Inferior parietal cortex (tissue), 1 donor: ENCODE data around the gene GLDC.
A peak's percentile ranks its signal among the peaks of the same experiment; 100 is the strongest.
"Not testable (repeated sequence)": the region's sequence is repeated elsewhere in the genome, so short reads cannot be mapped to it uniquely, and the experiment has no call there.

Experiments
- DNase-seq: peaks from one replicate; pipeline ENCODE4 v3.0.0-alpha.2; 2016; ENCODE audit errors: extremely low spot score

The GLDC gene

DNA sequence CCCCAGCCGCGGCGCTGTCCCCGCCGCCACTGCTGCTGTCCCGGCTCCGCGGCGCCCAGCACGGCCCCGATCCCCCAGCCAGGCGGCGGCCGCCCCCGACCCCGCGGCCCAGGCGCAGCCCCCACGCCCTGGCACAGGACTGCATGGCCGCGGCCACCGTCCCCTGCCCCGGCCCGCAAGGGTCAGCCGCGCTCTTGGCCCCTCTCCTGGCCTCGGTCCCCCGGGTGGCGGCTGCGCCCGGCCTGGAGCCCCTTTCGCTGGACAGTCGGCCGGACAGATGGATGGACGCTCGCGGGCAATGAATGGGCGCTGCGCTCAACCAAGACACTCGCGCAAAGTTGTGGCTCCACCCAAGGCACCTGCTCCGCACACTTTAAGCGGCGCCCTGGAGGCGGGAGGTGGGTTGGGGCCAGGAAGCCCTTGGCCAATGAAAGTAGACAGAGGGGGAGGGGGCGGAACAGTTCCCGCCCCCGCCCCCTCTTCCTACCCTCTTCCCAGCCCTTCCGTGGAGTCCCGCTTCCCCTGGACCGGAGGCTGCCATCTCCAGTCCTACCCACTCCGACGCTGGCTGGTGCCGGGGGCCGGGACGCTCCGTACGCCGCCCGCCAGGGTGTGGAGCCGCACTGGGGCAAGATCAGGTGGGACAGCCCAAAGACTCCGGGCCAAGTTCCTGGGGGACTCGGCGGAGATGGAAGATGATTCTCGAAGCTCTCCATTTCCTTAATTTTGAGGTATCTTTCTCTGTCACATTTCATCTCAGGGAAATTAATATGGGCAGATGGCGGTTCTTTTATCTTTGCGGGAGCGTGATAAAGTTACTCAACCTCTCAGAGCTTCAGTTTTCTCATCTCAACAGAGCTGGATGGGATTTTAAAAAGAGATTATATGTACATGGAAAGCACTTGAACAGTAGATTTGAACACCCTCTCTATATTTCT is at the start of gene GLDC:
GLDC (minus strand) TSS at position 375 of the 938 bp plus-strand sequence; CDS start at position 145, 230 bp downstream.
- DNase-seq, result no peak

DNA sequence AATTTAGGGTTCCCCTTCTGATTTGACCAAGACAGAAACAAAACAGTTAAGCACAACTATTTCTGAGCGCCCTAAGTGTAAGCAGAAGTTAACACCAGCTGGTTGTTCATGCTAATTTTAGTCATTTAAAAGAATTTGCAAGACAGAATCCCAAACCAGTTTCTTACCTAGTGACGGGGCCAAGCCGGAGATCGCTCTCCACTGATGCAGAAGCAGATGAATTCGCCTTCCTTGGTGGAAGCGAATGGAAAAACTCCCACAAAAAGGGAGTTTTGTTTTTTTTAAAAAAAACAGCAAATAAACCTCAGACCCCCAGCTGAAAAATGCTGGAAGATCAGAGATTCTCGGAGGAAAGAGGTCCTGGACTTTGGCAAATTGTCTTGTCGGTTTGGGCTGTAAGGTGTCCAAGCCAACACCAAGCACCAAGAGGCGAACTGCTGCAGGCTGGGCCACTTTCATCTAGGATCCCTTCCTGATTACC is 47.4 kb upstream of the GLDC start:
- no peak for DNase-seq

DNA sequence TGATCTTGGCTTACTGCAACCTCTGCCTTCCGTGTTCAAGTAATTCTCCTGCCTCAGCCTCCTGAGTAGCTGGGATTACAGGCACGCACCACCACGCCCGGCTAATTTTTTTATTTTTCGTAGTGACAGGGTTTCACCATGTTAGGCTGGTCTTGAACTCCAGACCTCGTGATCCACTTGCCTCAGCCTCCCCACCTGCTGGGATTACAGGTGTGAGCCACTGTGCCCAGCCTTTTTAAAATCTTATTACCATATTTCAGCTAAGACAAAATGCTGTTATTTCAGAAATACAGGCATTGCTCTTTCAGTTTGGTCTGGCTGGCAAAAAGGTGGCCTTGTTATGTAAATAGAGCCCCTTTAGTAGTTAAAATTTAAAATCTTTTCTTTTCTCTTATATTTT is 46.9 kb upstream of the GLDC start:
- DNase-seq, result no peak

DNA sequence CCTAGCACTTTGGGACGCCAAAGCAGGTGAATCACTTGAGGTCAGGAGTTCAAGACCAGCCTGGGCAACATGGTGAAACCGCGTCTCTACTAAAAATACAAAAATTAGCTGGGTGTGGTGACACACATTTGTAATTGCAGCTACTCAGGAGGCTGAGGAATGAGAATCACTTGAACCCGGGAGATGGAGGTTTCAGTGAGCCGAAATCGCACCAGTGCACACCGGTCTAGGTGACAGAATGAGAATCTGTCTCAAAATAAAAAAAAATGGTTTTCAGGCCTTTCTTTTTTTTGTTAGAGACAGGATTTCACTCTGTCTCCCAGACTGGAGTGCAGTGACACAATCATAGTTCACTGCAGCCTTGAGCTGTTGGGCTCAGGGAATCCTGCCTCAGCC is 45.1 kb upstream of the GLDC start:
- not testable (repeated sequence) for DNase-seq

DNA sequence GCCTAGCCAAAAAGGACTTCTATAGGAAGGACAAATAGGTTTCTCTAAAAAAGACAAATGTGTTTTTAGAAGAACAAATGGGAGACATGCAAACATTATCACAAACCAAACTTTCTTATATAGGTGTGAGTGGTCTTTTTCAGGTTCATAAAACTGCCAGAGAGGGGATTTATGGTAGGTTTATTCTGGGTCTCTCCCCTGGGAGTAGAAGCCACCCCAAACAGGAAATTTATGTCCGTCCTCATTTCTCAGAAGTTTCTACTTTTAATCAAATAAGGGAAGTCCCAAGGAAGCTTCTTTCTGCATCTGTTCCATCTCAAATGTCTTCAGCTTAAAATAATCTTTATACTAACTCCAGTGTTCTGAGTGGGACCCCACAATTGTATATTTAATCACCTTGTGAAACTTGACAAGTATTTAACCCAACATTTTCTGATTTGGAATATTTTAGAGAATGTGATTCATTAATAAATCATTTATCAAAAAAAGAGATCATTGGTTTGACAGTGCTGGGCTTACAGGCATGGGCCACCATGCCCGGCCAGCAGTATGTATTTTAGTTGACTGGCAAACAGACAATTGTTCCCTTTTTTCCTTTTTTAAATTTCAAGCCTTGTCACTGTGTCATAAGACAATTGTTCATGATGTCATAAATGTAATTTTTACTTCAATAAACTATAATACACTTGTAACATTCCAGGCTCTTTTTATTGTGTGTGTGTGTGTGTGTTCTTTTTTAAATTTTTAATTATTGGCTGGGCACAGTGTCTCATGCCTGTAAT is 44.6 kb upstream of the GLDC start:
- no peak for DNase-seq

DNA sequence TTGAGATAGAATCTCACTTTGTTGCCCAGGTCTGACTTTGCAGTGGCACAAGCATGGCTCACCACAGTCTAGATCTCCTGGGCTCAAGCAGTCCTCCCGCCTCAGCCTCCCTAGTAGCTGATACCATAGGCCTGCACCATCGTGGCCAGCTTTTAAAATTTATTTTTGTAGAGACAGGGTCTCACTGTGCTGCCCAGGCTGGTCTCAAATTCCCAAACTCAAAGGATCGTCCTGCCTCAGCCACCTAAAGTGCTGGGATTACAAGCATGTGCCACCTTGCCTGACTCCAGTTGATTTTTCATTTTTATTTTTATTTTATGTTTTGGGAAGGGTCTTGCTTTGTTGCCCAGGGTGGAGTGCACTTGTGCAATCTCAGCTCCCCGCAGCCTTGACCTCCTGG is 41.7 kb upstream of the GLDC start:
- DNase-seq, result no peak

DNA sequence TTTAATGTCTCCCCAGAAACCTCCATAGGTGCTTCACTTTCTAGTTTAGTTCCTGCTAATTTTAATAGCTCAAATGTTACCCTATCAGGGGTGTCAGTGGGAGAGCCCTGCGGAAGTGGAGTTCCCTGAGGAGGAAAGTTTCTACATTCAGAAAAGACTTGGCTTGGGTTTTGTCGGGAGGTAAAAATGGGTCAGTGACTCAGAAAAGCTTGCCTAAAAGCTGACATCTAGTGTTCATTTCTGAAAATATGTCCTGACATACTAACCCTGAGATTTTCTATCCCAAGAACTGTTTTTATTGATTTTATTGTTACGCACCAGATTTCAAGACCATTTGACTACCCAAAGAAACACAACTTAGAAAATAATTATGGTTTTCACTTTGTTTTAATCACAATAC is 40.9 kb upstream of the GLDC start:
- DNase-seq, result no peak

DNA sequence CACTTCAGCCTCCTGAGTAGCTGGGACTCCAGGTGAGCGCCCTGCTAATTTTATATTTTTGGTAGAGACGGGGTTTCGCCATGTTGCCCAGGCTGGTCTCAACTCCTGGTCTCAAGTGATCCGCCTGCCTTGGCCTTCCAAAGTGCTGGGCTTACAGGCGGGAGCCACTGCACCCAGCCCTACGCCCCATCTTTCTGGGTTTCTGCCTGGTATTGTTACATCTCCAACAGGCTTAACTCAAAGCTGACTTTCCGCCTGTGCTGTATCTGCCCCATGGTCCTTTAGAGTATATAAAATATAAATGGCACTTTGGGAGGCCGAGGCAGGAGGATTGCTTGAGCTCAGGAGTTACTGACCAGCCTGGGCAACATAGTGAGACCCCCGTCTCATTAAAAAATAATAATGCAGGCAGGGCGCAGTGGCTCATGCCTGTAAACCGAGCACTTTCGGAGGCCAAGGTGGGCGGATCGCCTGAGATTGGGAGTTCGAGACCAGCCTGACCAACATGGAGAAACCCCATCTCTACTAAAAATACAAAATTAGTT is 36.5 kb upstream of the GLDC start:
- no peak for DNase-seq

DNA sequence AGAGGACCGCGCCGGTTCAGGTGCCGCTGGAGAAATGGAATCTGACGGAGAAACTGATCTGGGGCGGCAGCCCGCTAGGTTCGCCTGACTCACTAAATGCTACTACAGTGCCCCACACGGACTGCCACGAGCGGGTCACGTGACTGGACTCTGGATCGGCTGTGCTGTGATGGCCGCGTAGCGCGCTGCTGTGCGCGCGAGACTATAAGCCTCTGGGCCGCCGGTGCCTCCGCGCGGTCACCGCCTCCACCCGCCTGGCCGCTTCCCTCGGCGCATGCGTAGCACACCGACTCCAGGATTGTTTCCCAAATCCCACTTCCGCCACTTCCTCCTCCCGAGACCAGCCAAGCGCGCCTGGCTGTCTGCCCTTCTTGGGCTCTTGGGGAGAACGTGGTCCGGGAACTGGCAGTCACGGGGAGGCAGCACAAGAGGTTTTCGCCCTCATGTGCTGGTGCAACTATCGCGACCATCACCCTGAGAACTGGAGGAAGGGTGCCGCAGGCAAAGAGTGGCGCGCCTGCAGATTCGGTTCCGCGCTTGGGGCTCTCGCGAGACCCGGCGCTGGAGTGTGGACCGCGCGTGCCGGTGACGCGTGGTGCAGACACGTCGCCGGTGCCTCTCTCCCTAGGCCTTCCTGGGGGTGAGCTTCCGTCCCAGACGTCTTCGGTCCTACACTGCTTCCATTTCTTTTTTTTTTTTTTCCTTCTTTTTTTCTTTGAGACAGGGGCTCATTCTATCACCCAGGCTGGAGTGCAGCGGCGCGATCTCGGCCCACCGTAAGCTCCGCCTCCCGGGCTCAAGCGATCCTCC is 35.8 kb upstream of the GLDC start:
- DNase-seq, result peak; percentile 98

DNA sequence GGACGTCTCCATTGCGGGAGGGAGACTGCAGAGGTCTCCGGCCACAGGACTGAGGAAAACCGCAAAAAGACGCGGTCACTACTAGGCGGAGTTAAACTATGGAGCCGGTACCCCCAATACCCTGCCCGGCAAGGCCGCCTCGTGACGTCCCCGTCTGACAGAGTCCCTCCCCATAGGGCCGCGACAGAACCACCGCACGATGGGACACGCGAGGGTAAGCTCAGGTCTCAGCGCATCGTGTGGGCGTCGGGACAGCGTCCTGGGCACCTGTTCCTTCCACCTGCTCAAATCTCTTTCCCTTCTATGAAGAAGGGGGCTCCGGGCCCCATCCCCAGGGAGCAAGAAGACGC is 35.2 kb upstream of the GLDC start:
- peak; percentile 61 for DNase-seq

DNA sequence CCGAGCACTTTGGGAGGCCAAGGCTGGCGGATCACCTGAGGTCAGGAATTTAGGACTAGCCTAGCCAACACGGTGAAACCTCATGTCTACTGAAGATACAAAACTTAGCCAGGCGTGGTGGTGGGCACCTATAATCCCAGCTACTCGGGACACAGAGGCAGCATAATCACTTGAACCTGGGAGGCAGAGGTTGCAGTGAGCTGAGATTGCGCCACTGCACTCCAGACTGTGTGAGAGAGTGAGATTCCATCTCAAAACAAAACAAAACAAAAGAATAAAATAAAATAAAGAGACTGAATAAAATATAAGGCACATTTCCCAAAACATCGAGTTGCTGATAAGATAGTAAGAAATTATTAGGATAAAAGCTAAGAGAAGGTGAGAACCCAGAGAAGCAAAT is 32.3 kb upstream of the GLDC start:
- no peak for DNase-seq

DNA sequence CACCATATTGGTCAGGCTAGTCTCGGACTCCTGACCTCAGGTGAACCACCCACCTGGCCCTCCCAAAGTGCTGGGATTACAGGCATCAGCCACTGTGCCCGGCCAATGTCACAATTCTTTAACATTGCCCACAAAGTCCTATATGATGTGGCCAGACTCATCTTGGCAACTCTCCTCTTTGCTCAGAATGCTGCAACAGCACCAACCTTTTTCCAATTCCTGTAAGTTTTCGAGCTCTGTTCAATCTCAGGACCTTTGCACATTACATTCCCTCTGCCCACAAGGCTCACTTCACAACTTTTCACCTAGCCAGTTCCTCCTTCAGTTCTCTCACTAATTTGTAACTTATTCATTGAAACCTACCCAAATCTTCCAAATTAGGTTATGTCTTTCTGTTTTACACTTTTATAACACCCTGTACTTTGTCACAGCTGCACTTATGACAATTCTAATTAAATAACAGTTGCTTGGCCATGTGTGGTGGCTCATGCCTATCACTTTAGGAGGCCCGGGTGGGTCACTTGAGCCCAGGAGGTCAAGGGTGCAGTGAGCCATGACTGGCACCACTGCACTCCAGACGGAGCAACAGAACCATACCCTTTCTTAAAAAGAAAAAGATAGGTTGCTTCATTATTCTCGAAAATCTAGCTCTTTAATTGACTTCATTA is 30.9 kb upstream of the GLDC start:
- no peak for DNase-seq

DNA sequence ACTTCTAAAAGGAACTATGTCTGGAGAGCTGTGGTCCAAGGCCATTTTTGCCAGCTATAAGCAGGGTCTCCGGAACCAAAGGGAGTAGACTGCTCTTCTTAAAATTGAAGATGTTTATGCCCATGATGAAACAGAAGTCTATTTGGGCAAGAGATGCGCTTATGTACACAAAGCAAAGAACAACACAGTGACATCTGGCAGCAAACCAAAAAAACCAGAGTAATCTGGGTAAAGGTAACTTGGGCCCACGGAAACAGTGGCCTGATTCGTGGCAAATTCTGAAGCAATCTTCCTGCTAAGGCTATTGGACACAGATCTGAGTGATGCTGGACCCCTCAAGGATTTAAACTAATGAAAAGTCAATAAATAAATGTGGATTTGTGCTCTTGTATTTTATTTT is 29.7 kb upstream of the GLDC start:
- DNase-seq, result no peak

DNA sequence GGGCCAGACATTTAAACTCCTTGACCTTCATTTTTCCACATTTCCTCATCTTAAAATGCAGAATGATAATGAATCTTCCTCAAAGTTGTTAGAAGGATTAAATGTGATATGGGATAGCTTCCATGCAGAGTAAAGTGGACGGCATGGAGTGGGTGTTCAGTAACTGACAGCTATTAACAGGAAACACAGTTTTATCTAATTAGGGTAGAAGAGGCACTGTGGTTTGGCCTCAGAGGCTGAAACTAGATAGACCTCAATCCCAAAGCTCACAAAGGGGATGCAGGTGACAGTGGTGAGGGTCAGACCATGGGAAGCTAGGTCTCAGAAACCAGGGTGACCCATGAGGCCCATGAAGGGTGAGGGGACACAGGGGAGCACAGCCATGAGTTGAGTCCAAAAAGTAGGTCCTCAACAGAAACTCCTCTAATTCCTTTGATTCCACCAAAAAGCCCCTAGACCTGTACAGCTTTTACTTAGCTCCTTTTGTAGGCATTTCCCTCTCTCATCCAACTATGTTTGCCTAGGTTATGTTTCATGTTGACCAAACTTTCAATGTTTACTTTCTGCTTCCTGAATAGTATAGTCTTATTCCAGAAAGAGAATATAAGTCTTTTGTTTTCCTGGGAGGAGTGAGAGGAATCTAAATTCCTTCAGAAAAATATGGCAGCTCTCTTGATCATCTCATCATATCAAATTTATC is 27.9 kb upstream of the GLDC start:
- DNase-seq, result no peak

DNA sequence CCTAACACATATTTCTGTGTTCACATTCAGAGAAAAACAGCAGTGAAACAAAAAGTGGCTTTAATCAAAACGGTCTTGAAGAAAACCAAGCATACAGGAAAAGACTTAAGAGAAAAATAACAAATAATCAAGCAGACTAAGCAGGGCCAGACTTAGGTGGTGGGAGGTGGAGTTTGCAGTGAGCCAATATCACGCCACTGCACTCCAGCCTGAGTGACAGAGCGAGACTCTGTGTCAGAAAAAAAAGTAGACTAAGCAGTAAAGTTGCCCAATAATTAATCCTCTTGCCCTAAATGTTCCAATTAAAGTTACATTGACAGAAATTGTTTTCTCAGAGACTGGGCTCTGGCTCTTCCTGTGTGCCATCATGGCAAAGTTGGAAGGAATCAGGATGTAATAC is 26.6 kb upstream of the GLDC start:
- no peak for DNase-seq

DNA sequence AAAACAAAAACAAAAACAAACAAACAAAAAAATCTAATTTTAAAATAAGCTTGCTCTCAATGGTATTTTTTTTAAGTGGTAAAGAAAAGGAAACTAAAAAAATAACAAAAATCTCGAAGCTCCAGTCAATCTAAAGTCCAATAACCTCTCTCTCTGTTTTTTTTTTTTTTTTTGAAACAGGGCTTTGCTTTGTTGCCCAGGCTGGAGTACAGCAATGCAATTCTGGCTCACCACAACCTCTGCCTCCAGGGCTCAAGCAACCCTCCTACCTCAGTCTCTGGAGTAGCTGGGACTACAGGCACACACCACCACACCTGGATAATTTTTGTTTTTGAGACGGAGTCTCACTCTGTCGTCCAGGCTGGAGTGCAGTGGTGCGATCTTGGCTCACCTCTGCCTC is 25.9 kb upstream of the GLDC start:
- DNase-seq, result no peak

DNA sequence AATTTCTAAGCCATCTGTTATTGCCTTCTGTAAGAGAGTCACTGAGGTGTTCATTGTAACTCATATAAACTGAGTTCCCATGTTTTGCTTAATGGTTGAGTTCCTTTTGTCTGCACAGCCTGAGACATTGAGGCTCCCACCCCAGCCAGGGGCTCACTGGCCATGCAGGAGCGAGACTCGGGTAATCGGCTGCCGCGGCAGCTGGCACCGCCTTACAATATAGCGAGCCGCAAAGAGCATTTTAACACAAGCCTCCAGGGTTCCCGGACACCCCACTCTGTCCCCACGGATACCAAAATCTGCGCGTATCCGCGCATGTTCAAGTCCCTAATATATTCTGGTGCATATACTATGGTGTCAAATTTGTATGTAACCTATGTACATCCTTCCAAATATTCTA is 24.4 kb upstream of the GLDC start:
- DNase-seq, result no peak

DNA sequence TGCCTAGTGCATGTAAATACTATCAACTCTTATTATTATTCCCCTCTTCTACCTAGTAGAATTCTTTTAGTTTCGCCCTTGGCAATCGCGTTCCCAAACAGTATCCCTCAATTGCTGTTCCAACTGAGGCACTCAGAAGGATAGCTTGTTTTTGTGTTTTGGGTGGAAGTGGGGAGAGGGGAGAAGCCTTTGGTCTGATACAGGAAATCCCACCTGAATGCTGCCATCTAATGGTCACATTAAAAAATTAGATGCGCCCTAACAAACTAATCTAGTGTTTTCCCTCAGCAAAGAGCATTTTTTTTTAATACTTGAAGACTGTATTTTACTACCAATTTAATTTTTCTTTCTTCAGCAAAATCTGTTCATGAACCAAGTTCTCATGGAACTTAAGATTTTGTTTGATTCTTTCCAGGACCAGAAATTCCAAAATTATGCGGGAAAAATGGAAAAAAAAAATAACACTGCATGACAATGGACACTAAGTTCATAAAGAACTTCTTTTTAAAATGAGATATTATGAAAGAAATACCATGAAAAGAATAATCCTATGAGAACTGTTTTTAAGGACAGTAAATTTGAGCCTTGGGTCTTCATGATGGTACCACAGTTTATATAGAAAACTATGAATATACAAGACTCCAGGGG is 22.2 kb upstream of the GLDC start:
- DNase-seq, result peak; percentile 67

DNA sequence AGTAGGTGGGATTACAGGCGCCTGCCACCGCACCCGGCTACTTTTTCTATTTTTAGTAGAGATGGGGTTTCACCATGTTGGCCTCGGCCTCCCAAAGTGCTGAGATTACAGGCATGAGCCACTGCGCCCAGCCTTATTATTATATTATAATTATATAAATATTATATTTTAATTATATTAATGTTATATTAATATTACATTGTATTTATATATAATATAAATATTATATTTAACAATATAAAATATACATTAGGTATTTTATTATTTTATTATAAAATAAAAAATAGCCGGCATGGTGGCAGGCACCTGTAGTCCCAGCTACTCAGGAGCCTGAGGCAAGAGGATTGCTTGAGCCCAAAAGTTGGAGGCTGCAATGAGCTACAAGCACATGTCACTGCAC is 21.6 kb upstream of the GLDC start:
- no peak for DNase-seq

DNA sequence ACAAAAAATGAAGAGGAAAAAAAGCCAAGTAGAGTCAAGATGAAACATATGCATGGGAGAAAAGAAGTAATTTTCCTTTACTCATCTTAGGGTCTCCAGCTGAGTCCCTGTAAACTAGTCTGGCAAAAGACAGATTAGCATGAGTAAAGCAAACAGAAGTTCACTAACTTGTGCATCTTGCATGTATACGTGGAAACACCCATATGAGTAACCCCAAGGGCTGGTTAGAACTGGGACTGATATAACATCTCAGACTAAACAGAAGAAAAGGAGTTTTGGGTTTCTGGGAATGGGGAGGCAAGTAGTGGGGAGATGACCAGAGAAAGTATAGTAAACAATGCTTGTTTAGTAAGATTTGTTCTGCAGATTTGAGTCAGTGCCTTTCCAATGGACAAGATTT is 20.1 kb upstream of the GLDC start:
- no peak for DNase-seq
